ENCODE results near the gene CLPTM1L.

DNA sequence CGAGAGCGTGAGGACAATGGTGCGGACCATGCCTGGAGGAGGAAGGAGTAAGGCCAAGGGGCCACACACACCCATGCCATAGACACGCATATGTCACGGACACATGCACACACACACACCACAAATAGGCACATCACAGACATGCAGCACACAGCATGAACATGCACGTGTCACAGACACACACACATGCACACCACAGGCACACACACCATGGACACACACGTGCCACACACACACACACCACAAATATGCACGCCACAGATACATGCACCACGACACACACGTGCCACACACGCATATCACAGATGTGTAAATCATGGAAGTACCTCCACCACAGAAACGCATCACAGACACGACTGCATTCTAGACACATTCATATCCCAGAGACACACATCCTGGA, 66.7 kb downstream of the CLPTM1L start:
- TF ChIP-seq, protein P1, sequence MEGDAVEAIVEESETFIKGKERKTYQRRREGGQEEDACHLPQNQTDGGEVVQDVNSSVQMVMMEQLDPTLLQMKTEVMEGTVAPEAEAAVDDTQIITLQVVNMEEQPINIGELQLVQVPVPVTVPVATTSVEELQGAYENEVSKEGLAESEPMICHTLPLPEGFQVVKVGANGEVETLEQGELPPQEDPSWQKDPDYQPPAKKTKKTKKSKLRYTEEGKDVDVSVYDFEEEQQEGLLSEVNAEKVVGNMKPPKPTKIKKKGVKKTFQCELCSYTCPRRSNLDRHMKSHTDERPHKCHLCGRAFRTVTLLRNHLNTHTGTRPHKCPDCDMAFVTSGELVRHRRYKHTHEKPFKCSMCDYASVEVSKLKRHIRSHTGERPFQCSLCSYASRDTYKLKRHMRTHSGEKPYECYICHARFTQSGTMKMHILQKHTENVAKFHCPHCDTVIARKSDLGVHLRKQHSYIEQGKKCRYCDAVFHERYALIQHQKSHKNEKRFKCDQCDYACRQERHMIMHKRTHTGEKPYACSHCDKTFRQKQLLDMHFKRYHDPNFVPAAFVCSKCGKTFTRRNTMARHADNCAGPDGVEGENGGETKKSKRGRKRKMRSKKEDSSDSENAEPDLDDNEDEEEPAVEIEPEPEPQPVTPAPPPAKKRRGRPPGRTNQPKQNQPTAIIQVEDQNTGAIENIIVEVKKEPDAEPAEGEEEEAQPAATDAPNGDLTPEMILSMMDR (IDR thresholded peaks at IDR 0.05), result no peak
- no peak for TF ChIP-seq POLR2AphosphoS5 (IDR thresholded peaks at IDR 0.05)

All from transverse colon (tissue), 4 donors.